Measurements from ENCODE around the gene MYH13.

Gene MYH13

GRCh38 chr17:10280068-10280467 lies 92.7 kb downstream of the MYH13 start:
- no peak for DNase-seq (ENCODE audit: low read depth)
- H3K4me3 ChIP-seq (ENCODE audit: low read depth, low read length): no peak overlapping the region
- TF ChIP-seq CTCF (IDR thresholded peaks at IDR 0.05; ENCODE audit: insufficient read depth, low read depth, low read length, missing control alignments): no peak

GRCh38 chr17:10278218-10278617 lies 94.6 kb downstream of the MYH13 start:
- H3K4me3 ChIP-seq (ENCODE audit: low read depth, low read length): peak overlapping the region; percentile 22; the same call in 1 of the 2 replicates
- DNase-seq (ENCODE audit: low read depth): no peak
- TF ChIP-seq CTCF (IDR thresholded peaks at IDR 0.05; ENCODE audit: insufficient read depth, low read depth, low read length, missing control alignments): no peak

- DNase-seq (ENCODE audit: low read depth): no peak
- no peak overlapping the region for H3K4me3 ChIP-seq (ENCODE audit: low read depth, low read length)
- no peak for TF ChIP-seq CTCF (IDR thresholded peaks at IDR 0.05; ENCODE audit: insufficient read depth, low read depth, low read length, missing control alignments)
Measured at GRCh38 chr17:10276436-10276835, 96.4 kb downstream of the MYH13 start.

- DNase-seq (ENCODE audit: low read depth): no peak
- H3K4me3 ChIP-seq (ENCODE audit: low read depth, low read length): no peak overlapping the region
- TF ChIP-seq CTCF (IDR thresholded peaks at IDR 0.05; ENCODE audit: insufficient read depth, low read depth, low read length, missing control alignments): no peak
Measured at GRCh38 chr17:10275418-10275817, 97.4 kb downstream of the MYH13 start.

- no peak for TF ChIP-seq CTCF (IDR thresholded peaks at IDR 0.05; ENCODE audit: insufficient read depth, low read depth, low read length, missing control alignments)
- no peak overlapping the region for H3K4me3 ChIP-seq (ENCODE audit: low read depth, low read length)
- no peak for DNase-seq (ENCODE audit: low read depth)
Measured at GRCh38 chr17:10271106-10271562, 101.7 kb downstream of the MYH13 start.

GRCh38 chr17:10270258-10270657 lies 102.5 kb downstream of the MYH13 start:
- peak; percentile 25 for DNase-seq (ENCODE audit: low read depth)
- no peak for TF ChIP-seq CTCF (IDR thresholded peaks at IDR 0.05; ENCODE audit: insufficient read depth, low read depth, low read length, missing control alignments)

GRCh38 chr17:10268005-10268404 lies 104.8 kb downstream of the MYH13 start:
- DNase-seq (ENCODE audit: low read depth): no peak
- no peak overlapping the region for H3K4me3 ChIP-seq (ENCODE audit: low read depth, low read length)
- TF ChIP-seq CTCF (IDR thresholded peaks at IDR 0.05; ENCODE audit: insufficient read depth, low read depth, low read length, missing control alignments): no peak

More at GRCh38 chr17:10270258-10270657, 102.5 kb downstream of the MYH13 start:
- no peak overlapping the region for H3K4me3 ChIP-seq (ENCODE audit: low read depth, low read length)
